DOHH2 (cell line): Measurements from ENCODE around the gene RAB8B.

Experiments
- H3F3A ChIP-seq: fragments of 200-600 bp; sonication (generic), shearing (Covaris generic); 2 replicates; pipeline ENCODE4 v1.6.0; 2016; ENCODE audit warnings: antibody characterized with exemption, mild to moderate bottlenecking; ENCODE audit not compliant: control insufficient read depth, insufficient read depth
- H3K27ac ChIP-seq: fragments of 200-600 bp; sonication (generic); 2 replicates; pipeline ENCODE4 v1.5.1; 2014; ENCODE audit warnings: low read depth, mild to moderate bottlenecking, low read length, moderate library complexity
- H3K27me3 ChIP-seq: fragments of 200-600 bp; sonication (generic); 2 replicates; pipeline ENCODE4 v1.6.1; 2014; ENCODE audit warnings: mild to moderate bottlenecking, low read length, mixed read lengths; ENCODE audit not compliant: control insufficient read depth
- H3K36me3 ChIP-seq: fragments of 200-600 bp; sonication (generic); 2 replicates; pipeline ENCODE4 v1.6.1; 2014; ENCODE audit warnings: mild to moderate bottlenecking, low read length, moderate library complexity, mixed read lengths; ENCODE audit not compliant: control insufficient read depth
- H3K4me1 ChIP-seq: fragments of 200-600 bp; sonication (generic); 2 replicates; pipeline ENCODE4 v1.6.1; 2014; ENCODE audit warnings: mild to moderate bottlenecking, low read length, mixed read lengths; ENCODE audit not compliant: control insufficient read depth
- H3K4me2 ChIP-seq: fragments of 200-600 bp; sonication (generic); 2 replicates; pipeline ENCODE4 v1.6.0; 2014; ENCODE audit warnings: mild to moderate bottlenecking, low read length, moderate library complexity
- H3K4me3 ChIP-seq: fragments of 200-600 bp; sonication (generic); 2 replicates; pipeline ENCODE4 v1.5.1; 2014; ENCODE audit warnings: mild to moderate bottlenecking, low read length, mixed read lengths
- H3K79me2 ChIP-seq: fragments of 200-600 bp; sonication (generic); 2 replicates; pipeline ENCODE4 v1.6.1; 2014; ENCODE audit warnings: mild to moderate bottlenecking, low read length, mixed read lengths; ENCODE audit not compliant: control insufficient read depth
- H3K9me2 ChIP-seq: fragments of 200-600 bp; sonication (generic); replicated peaks from 2 replicates; pipeline ENCODE4 v1.6.1; 2014; ENCODE audit warnings: mild to moderate bottlenecking, low read length, mixed read lengths; ENCODE audit not compliant: control insufficient read depth
- H3K9me3 ChIP-seq: fragments of 200-600 bp; sonication (generic); 2 replicates; pipeline ENCODE4 v1.6.1; 2014; ENCODE audit warnings: antibody characterized with exemption, low read length, mixed read lengths; ENCODE audit not compliant: control insufficient read depth, insufficient read depth
- H4K20me1 ChIP-seq: fragments of 200-600 bp; sonication (generic); 2 replicates; pipeline ENCODE4 v1.6.0; 2014; ENCODE audit warnings: low read depth, mild to moderate bottlenecking, antibody characterized with exemption, low read length, moderate library complexity; ENCODE audit not compliant: control insufficient read depth, insufficient read depth
- CTCF ChIP-seq: fragments of 200-600 bp; sonication (generic); IDR thresholded peaks from one replicate; pipeline ENCODE4 v1.5.1; 2014; ENCODE audit warnings: antibody characterized with exemption, mild to moderate bottlenecking, low read depth, low read length; ENCODE audit not compliant: poor library complexity, severe bottlenecking
- EZH2phosphoT487 ChIP-seq: fragments of 200-600 bp; sonication (generic); IDR thresholded peaks from 2 replicates; pipeline ENCODE4 v1.6.1; 2017; ENCODE audit warnings: borderline replicate concordance, mild to moderate bottlenecking, antibody characterized with exemption, low read length, moderate library complexity, mixed read lengths

Gene RAB8B

GRCh38 chr15:63223463-63223862, 34.1 kb downstream of the RAB8B start:
- H3K27ac ChIP-seq: no peak overlapping the region
- H4K20me1 ChIP-seq: 0 out of 2 replicates have a peak, but pooled peaks cover 4% of the 10 kb centered on the region
- H3K4me3 ChIP-seq: no peak overlapping the region
- no peaks in the 10 kb centered on the region for H3K9me2 ChIP-seq
- no peaks in the 10 kb centered on the region for H3K27me3 ChIP-seq
- H3F3A ChIP-seq: no peaks in the 10 kb centered on the region
- no peaks in the 10 kb centered on the region for H3K4me1 ChIP-seq
- no peak for TF ChIP-seq CTCF
- no peak for TF ChIP-seq EZH2phosphoT487
- peaks cover 7% of the 10 kb centered on the region; the same call in 1 of the 2 replicates for H3K36me3 ChIP-seq
- H3K4me2 ChIP-seq: no peak overlapping the region
- H3K9me3 ChIP-seq: no peaks in the 10 kb centered on the region
- H3K79me2 ChIP-seq: peaks cover 4% of the 10 kb centered on the region; the same call in 1 of the 2 replicates

- no peaks in the 10 kb centered on the region for H3K27me3 ChIP-seq
- no peak overlapping the region for H3K4me3 ChIP-seq
- H3F3A ChIP-seq: no peaks in the 10 kb centered on the region
- H3K9me3 ChIP-seq: no peaks in the 10 kb centered on the region
- TF ChIP-seq EZH2phosphoT487: no peak
- no peak for TF ChIP-seq CTCF
- 0 out of 2 replicates have a peak, but pooled peaks cover 4% of the 10 kb centered on the region for H4K20me1 ChIP-seq
- peaks cover 4% of the 10 kb centered on the region; the same call in 1 of the 2 replicates for H3K79me2 ChIP-seq
- H3K4me2 ChIP-seq: no peak overlapping the region
- H3K36me3 ChIP-seq: peaks cover 7% of the 10 kb centered on the region; the same call in 1 of the 2 replicates
- H3K9me2 ChIP-seq: no peaks in the 10 kb centered on the region
- H3K4me1 ChIP-seq: no peaks in the 10 kb centered on the region
- H3K27ac ChIP-seq: no peak overlapping the region
These were observed 36.0 kb downstream of the RAB8B start for GRCh38 chr15:63225381-63225780.

GRCh38 chr15:63226155-63226883, 36.9 kb downstream of the RAB8B start:
- Histone ChIP-seq H3K9me3 (no peaks in the 10 kb centered on the region), H3K36me3 (peaks cover 7% of the 10 kb centered on the region; the same call in 1 of the 2 replicates), H3K27me3 (no peaks in the 10 kb centered on the region), H3F3A (no peaks in the 10 kb centered on the region), H4K20me1 (0 out of 2 replicates have a peak, but pooled peaks cover 4% of the 10 kb centered on the region), H3K4me1 (no peaks in the 10 kb centered on the region; the same call in 1 of the 2 replicates), H3K27ac (no peak overlapping the region), H3K4me2 (no peak overlapping the region), H3K79me2 (peaks cover 2% of the 10 kb centered on the region; the same call in 1 of the 2 replicates), H3K4me3 (no peak overlapping the region), H3K9me2 (no peaks in the 10 kb centered on the region)
- TF ChIP-seq EZH2phosphoT487: no peak
- TF ChIP-seq CTCF: no peak
